NCI-H2029 (cell line): Measurements from ENCODE around the gene ZNF362.
"Not testable (repeated sequence)": the region's sequence is repeated elsewhere in the genome, so short reads cannot be mapped to it uniquely, and the experiment has no call there.

Experiments
- DNase-seq: peaks from one replicate; lab custom pipeline; 2025; lab: John Stamatoyannopoulos, UW

ZNF362 gene

GRCh38 chr1:33287317-33287716 is 31.0 kb downstream of the ZNF362 start:
- no peak for DNase-seq

GRCh38 chr1:33288976-33289857 is 32.9 kb downstream of the ZNF362 start:
- no peak for DNase-seq

GRCh38 chr1:33289858-33290154 is 33.5 kb downstream of the ZNF362 start:
- DNase-seq = no peak

GRCh38 chr1:33290615-33291014 is 34.3 kb downstream of the ZNF362 start:
- DNase-seq = not testable (repeated sequence)

GRCh38 chr1:33292726-33293340 is 36.5 kb downstream of the ZNF362 start:
- DNase-seq = no peak

- DNase-seq = no peak
These were observed 38.0 kb downstream of the ZNF362 start for GRCh38 chr1:33294071-33295010.

- DNase-seq = no peak
These were observed 38.7 kb downstream of the ZNF362 start for GRCh38 chr1:33295023-33295422.

- peak; percentile 52 for DNase-seq
These were observed 39.3 kb downstream of the ZNF362 start for GRCh38 chr1:33295450-33296081.

GRCh38 chr1:33296082-33296458 is 39.8 kb downstream of the ZNF362 start:
- no peak for DNase-seq

GRCh38 chr1:33296824-33297223 is 40.5 kb downstream of the ZNF362 start:
- no peak for DNase-seq

- no peak for DNase-seq
These were observed 41.8 kb downstream of the ZNF362 start for GRCh38 chr1:33297911-33298622.

GRCh38 chr1:33298623-33299277 is 42.5 kb downstream of the ZNF362 start:
- DNase-seq = peak; percentile 52

GRCh38 chr1:33299461-33300155 is 43.3 kb downstream of the ZNF362 start:
- DNase-seq = no peak

GRCh38 chr1:33300673-33301072 is 44.4 kb downstream of the ZNF362 start:
- peak; percentile 8 for DNase-seq

GRCh38 chr1:33301273-33301984 is 45.1 kb downstream of the ZNF362 start:
- no peak for DNase-seq

- DNase-seq = no peak
These were observed 46.0 kb downstream of the ZNF362 start for GRCh38 chr1:33302325-33302724.

- no peak for DNase-seq
These were observed 48.7 kb downstream of the ZNF362 start for GRCh38 chr1:33305016-33305415.

GRCh38 chr1:33305816-33306652 is 49.7 kb downstream of the ZNF362 start:
- DNase-seq = no peak
